SU-DHL-6 (cell line): ENCODE results near the gene CDC25A.

Experiments used
- EZH2phosphoT487 ChIP-seq: fragments of 200-600 bp; sonication (generic), shearing (Covaris generic); conservative IDR thresholded peaks from 2 replicates; pipeline ENCODE4 v1.6.1; 2018; ENCODE audit warnings: mild to moderate bottlenecking, antibody characterized with exemption, low read length, moderate library complexity, mixed read lengths
- TF ChIP-seq, protein P1 (sequence below): fragments of 200-600 bp; sonication (generic); IDR thresholded peaks from one replicate; pipeline ENCODE4 v1.5.1; 2017; ENCODE audit warnings: antibody characterized with exemption, mild to moderate bottlenecking, low read length, moderate library complexity; ENCODE audit not compliant: insufficient read depth, poor library complexity, severe bottlenecking

DNA sequence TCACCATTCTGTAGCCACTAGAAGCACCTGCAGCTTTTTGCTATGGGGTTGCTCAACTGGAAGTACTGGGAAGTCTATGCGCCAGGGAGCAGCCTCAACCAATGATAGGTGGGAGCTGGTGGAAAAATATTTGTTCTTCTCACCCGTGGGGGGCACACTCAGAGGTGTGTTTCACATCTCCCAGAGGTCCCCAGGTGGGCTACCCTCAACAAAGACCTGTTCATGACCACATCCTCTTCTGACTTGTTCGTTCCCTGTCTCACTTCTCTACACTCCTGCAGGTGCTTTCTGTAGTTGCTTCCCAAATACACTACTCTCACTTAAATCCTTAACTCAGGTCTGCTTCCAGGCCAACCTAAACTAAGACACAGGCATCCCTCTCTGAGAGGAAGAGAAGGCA lies 38.7 kb upstream of the CDC25A start:
- TF ChIP-seq, protein P1, sequence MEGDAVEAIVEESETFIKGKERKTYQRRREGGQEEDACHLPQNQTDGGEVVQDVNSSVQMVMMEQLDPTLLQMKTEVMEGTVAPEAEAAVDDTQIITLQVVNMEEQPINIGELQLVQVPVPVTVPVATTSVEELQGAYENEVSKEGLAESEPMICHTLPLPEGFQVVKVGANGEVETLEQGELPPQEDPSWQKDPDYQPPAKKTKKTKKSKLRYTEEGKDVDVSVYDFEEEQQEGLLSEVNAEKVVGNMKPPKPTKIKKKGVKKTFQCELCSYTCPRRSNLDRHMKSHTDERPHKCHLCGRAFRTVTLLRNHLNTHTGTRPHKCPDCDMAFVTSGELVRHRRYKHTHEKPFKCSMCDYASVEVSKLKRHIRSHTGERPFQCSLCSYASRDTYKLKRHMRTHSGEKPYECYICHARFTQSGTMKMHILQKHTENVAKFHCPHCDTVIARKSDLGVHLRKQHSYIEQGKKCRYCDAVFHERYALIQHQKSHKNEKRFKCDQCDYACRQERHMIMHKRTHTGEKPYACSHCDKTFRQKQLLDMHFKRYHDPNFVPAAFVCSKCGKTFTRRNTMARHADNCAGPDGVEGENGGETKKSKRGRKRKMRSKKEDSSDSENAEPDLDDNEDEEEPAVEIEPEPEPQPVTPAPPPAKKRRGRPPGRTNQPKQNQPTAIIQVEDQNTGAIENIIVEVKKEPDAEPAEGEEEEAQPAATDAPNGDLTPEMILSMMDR, result no peak
- no peak for TF ChIP-seq EZH2phosphoT487
